HUES48 (cell line): ENCODE results near the gene ENTPD7.

Experiments
- H3K27ac ChIP-seq: one replicate; pipeline ENCODE4 v1.7.0; 2013; ENCODE audit warnings: low read depth, low read length, inconsistent platforms
- H3K27me3 ChIP-seq: 2 replicates; pipeline ENCODE4 v1.6.1; 2013; ENCODE audit warnings: mild to moderate bottlenecking, low read length; ENCODE audit not compliant: control insufficient read depth, insufficient read depth
- H3K36me3 ChIP-seq: 2 replicates; pipeline ENCODE4 v1.6.1; 2013; ENCODE audit warnings: low read length; ENCODE audit not compliant: control insufficient read depth, insufficient read depth
- H3K4me1 ChIP-seq: 2 replicates; pipeline ENCODE4 v1.6.1; 2013; ENCODE audit warnings: mild to moderate bottlenecking, low read length; ENCODE audit not compliant: control insufficient read depth, insufficient read depth
- H3K4me3 ChIP-seq: 2 replicates; pipeline ENCODE4 v1.5.1; 2013; ENCODE audit warnings: mild to moderate bottlenecking, low read depth, low read length
- H3K9ac ChIP-seq: 2 replicates; pipeline ENCODE4 v1.6.1; 2013; ENCODE audit warnings: mild to moderate bottlenecking, low read depth, low read length, moderate library complexity
- H3K9me3 ChIP-seq: 2 replicates; pipeline ENCODE4 v1.6.1; 2013; ENCODE audit warnings: low read length; ENCODE audit not compliant: control insufficient read depth, insufficient read depth

The ENTPD7 gene, protein sequence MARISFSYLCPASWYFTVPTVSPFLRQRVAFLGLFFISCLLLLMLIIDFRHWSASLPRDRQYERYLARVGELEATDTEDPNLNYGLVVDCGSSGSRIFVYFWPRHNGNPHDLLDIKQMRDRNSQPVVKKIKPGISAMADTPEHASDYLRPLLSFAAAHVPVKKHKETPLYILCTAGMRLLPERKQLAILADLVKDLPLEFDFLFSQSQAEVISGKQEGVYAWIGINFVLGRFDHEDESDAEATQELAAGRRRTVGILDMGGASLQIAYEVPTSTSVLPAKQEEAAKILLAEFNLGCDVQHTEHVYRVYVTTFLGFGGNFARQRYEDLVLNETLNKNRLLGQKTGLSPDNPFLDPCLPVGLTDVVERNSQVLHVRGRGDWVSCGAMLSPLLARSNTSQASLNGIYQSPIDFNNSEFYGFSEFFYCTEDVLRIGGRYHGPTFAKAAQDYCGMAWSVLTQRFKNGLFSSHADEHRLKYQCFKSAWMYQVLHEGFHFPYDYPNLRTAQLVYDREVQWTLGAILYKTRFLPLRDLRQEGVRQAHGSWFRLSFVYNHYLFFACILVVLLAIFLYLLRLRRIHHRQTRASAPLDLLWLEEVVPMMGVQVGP

DNA sequence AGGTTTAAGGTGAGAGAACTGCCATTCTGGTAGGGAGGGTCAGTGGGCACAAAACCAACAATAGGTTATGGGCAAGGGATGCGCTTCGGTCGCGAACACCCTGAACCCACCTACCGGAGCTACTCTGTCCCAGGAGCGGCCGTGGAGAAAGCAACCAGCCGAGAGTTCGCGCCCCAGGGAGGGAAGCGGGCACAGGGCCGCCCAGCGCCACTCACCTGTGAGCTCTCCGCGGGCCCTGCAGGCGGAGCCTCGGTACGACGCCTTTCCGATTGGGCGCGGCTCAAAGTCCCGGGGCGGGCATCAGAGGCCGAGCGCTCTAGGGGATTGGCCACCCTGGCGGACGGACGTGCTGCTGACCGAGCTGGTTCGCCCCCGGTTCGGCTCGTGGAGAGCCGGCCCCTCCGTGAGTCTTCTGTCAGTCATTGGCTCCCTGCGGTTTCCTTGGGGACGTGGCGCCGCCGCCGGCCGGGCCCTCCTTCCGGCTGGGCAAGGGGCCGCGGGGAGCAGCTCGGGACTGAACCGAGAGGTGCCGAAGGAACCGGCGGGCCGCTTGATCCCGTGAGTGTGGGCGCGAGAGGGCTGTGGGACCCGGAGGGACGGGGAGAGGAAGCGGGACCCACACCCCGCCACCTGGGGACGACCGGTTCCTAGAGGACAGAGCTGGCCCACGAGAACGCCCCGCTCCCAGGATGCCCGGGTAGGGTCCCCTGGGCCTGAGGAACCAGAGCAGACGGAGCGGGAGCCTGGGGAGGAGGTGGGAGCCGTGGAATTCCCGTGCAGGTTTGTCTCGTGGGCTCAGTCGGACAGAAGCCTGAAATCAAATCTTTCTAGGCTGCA lies at the start of gene ENTPD7:
Gene ENTPD7, plus strand, starts transcription at position 479 of the 837 bp plus-strand sequence. CDS start 448 bp downstream, outside the sequence.
- 0 out of 2 replicates have a peak, but pooled peaks cover 3% of the 10 kb centered on the region for H3K4me1 ChIP-seq
- H3K27me3 ChIP-seq: peaks cover 16% of the 10 kb centered on the region
- H3K27ac ChIP-seq: no peak within 1 kb of the TSS
- H3K4me3 ChIP-seq: peak within 1 kb of the TSS; percentile 86
- no peaks in the 10 kb centered on the region for H3K9me3 ChIP-seq
- peaks cover 15% of the 10 kb centered on the region; the same call in 1 of the 2 replicates for H3K36me3 ChIP-seq
- peak within 1 kb of the TSS; percentile 58 for H3K9ac ChIP-seq

DNA sequence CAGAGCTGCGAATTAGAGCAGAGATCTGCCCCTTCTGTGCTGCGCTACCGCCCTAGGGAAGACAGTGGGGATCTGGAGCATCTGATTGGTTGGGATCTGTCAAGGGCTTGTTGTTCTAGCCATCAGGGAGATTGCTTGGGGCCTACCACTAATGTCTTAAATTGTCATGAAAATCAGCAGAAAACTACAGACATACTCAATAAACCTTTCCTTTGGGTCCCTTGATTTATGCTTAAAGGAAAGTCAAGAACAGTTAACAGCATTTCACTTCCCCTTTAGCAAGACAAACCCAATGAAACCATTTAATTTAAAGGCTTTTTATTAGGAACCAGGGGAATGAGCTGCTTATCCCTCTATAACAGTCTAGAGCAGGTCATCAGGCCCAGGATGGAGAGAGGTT lies 49.1 kb upstream of the ENTPD7 start:
- Histone ChIP-seq H3K36me3 (peaks cover 14% of the 10 kb centered on the region; the same call in 1 of the 2 replicates), H3K9ac (no peak overlapping the region), H3K4me3 (no peak overlapping the region), H3K9me3 (no peaks in the 10 kb centered on the region), H3K27me3 (no peaks in the 10 kb centered on the region), H3K4me1 (0 out of 2 replicates have a peak, but pooled peaks cover 4% of the 10 kb centered on the region), H3K27ac (no peak overlapping the region)

DNA sequence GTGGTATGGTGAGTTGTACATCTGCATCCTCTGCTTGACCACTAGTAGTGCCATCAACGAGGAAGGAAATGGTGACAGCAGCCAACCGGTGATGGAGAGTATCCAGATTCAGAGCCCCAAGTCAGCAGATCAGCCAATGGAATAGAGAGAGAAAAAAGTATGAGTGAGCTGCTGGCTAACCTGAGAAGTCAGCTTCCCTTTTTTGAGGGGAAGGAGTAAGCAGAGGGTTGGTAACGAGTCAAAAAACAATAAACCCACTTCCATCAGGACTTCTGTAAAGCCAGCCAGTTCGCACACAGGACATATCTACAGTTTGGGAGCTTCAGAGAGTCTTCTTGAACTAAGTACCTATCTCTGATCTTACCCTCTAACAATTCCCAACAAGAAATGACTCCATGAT lies 48.0 kb upstream of the ENTPD7 start:
- Histone ChIP-seq H3K27me3 (no peaks in the 10 kb centered on the region), H3K27ac (no peak overlapping the region), H3K4me3 (no peak overlapping the region), H3K4me1 (0 out of 2 replicates have a peak, but pooled peaks cover 4% of the 10 kb centered on the region), H3K36me3 (peaks cover 14% of the 10 kb centered on the region; the same call in 1 of the 2 replicates), H3K9ac (no peak overlapping the region), H3K9me3 (no peaks in the 10 kb centered on the region)

DNA sequence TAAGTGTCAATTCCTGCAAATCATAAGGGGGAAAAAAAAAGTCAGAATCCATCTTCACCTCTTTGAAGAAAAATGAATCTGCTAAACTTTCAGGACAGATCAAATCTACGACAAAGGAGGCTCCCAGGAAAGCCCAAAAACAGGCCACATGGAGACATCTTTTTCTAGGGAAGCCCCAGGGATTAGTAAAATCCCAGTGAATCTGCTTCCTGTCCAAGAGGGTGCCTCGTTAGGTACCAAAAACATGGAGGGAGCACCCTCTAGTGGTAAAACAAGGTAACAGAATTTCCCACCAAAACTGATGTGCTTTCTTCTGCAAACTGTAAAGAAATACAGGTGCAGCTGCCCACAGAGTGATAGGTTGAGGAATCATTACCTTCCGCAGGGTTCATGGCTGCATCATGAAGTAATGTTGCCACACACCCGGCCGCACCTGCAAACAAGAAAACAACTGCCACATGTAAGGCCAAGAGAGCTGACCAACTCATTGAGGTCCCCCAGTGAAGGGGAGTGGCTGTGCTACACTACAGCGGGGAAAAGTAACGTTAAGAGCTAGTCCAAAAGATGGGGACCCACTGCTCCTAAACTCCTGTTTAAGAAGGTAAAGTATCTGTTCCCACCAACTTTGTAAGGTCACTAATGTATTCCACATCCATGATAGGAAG lies 47.0 kb upstream of the ENTPD7 start:
- H3K27me3 ChIP-seq: no peaks in the 10 kb centered on the region

DNA sequence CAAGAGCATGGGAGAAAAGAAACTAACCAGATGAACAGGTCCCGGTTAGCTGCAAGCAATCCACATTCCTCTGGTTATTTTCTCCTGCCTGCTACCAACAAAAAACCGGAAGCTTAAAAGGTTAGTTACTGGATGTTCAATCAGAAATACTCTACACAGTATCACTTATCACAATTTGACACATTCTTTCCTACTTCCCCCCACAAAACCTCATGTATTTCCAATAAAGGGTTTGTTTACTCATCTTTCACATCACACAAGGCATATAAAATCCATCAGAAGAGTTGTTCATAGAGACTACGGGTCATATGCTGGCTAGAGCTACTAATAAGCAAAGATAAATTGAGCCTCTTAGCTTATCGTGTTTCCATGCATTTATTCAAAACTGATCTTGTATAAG lies 43.9 kb upstream of the ENTPD7 start:
- no peak overlapping the region for H3K9ac ChIP-seq
- no peak overlapping the region for H3K27ac ChIP-seq
- no peak overlapping the region for H3K4me3 ChIP-seq
- H3K9me3 ChIP-seq: no peaks in the 10 kb centered on the region
- H3K4me1 ChIP-seq: peaks cover 22% of the 10 kb centered on the region
- H3K27me3 ChIP-seq: no peaks in the 10 kb centered on the region
- H3K36me3 ChIP-seq: peaks cover 12% of the 10 kb centered on the region; the same call in 1 of the 2 replicates

More for the DNA sequence above, 47.0 kb upstream of the ENTPD7 start:
- H3K9me3 ChIP-seq: no peaks in the 10 kb centered on the region
- H3K9ac ChIP-seq: no peak overlapping the region
- H3K4me3 ChIP-seq: no peak overlapping the region
- peaks cover 14% of the 10 kb centered on the region; the same call in 1 of the 2 replicates for H3K36me3 ChIP-seq
- no peak overlapping the region for H3K27ac ChIP-seq
- 0 out of 2 replicates have a peak, but pooled peaks cover 4% of the 10 kb centered on the region for H3K4me1 ChIP-seq

DNA sequence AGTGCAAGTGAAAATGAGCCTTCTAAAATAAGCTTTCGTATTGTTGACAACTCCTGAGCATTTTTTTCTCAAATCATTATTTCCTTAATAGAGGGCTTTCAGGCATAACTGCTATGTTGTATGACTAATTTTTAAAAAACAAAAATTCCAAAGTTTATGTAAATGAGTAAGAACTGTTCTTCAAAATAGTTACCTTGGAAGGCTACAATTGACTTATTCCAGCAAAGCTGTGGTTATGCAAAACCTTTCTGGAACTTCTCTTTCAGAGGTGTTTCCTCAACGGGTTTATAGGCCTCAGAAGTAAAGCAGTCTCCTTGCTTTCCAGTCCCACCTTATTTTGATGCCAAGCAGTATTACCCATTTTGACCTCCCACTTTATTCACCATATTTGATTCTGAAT lies 41.6 kb upstream of the ENTPD7 start:
- Histone ChIP-seq H3K36me3 (peaks cover 2% of the 10 kb centered on the region; the same call in 1 of the 2 replicates), H3K9me3 (no peaks in the 10 kb centered on the region), H3K9ac (no peak overlapping the region), H3K4me1 (peaks cover 25% of the 10 kb centered on the region), H3K27ac (no peak overlapping the region), H3K27me3 (no peaks in the 10 kb centered on the region), H3K4me3 (no peak overlapping the region)

DNA sequence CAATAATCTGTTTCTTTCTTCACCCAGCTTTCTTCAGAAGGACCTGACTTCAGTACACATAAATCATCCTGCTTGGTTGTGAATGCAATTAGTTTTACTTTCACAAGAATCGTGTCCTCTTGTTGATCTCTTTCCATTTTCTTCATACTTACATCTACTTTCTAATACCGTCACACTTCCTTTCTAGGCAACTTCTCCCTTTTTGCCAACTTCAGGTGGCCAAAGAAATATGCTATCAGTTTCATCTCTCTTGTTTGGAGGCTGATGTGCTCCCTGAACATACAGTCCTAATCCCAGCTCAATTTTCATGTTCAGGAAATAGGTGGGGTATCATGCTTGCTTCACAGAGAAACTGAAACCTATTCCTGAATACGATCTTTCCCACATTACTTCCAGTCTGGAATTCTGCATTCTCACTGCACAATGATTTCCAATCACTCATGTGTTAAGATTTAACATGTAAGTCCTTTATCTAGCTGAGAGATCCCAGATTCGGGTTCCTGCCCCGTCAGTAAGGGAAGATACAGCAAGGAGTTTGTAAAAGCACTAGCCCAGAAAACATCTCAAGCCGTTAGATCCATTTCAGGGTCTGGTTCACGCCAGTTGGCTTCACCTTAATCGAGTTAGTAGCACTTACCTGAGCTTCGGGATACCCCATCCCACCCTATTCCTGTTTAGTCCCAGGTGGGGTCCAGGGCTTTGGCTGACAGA lies 40.1 kb upstream of the ENTPD7 start:
- Histone ChIP-seq H3K27ac (no peak overlapping the region), H3K4me3 (peak overlapping the region; percentile 77), H3K36me3 (no peaks in the 10 kb centered on the region), H3K4me1 (peaks cover 25% of the 10 kb centered on the region), H3K27me3 (no peaks in the 10 kb centered on the region), H3K9me3 (no peaks in the 10 kb centered on the region), H3K9ac (no peak overlapping the region)

DNA sequence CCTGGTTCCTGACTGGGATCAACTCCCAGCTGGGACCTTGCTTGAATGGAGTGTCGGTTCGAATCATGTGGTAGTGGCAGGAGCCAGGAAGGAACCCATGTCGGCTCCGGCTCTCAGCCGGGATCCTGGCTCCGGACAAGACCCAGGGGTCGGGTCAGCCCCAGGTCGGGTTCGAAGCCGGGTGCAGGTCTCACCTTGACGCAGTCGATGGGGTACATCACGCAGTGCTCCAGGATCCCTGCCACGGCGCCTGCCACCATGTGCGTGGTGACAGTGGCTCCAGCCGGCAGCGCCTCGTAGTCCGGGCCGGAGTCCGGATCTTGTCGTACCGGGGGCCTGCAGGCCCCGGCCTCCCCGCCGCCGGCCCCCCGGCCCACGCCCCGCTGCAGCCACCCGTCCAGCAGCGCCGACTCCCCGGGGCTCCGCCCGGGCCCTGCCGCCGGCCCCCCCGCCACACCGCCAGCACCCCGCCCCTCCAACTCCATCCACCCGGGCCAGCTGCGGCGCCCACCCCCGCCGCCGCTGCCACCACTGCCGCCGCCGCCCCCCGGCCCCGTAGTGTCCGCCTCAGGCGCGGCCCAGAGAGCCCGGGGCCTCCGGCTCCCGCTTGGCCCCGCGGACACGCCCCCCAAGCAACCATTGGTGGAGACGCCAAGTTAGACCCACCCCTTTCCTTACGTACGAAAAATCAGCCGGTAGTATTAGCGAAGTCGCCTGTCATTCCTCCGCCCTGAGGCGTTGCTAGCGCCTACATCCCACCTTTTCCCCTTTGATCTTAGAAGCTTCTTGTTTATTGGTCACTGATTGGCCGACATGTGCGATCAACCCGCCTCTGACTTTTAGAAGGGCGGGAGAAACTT lies 39.2 kb upstream of the ENTPD7 start, which contains the start of gene SLC25A28:
Gene SLC25A28, minus strand, starts transcription at position 589 of the 860 bp plus-strand sequence. Its CDS starts 104 bp downstream, at position 485.
- Histone ChIP-seq H3K36me3 (no peaks in the 10 kb centered on the region), H3K4me3 (peak within 1 kb of the TSS; percentile 86), H3K27me3 (no peaks in the 10 kb centered on the region), H3K4me1 (peaks cover 25% of the 10 kb centered on the region), H3K9ac (peak within 1 kb of the TSS; percentile 85), H3K27ac (peak within 1 kb of the TSS; percentile 96), H3K9me3 (no peaks in the 10 kb centered on the region)

DNA sequence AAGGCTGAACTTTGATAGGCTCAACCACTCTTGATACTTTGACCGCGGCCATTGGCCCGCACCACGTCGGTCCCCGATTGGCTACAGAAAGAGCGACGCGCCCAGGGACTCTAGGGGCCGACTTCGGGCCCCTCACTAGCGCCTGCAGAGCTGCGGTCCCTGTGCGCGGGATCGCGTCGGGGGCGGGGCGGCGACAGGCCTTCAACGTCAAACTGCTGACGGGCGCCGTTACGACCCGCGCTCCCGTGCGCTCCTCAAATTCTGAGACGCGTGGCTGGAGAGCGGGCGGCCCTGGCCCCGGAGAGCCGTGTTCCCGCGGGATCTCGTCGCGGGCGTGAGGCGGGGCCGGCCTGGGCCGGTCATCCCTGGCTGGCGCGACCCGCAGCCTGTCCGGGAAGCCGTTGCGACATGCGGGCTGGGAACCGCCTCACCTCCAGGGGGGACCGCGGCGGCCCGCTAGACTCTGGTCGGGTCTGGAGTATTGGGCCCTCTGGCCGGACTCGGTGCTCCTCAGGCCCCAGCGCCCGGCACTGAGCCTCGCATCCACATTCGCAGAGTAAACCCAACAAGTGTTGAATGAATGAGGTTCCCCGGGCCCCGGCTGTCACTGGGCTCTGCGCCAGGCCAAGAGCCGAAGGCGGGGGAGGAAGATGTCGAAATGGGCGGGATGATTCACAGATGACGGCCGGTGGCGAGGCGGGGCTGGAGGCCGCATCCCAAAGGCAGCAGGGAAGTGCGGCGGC lies 38.4 kb upstream of the ENTPD7 start:
- Histone ChIP-seq H3K27ac (peak overlapping the region; percentile 96), H3K36me3 (no peaks in the 10 kb centered on the region), H3K9ac (peak overlapping the region; percentile 85), H3K4me1 (peaks cover 25% of the 10 kb centered on the region), H3K9me3 (no peaks in the 10 kb centered on the region), H3K4me3 (peak overlapping the region; percentile 86), H3K27me3 (no peaks in the 10 kb centered on the region)
